Stimulated activated CD4-positive, alpha-beta T cell treated with anti-CD3 and anti-CD28 coated beads, Interleukin-12 subunit alpha, Interleukin-12 subunit beta, amount 100 ng/mL, for 48 hours (primary cell): Measurements from ENCODE around the gene QPCTL.

Source experiments
- DNase-seq, 3 donors: peaks; one replicate each; pipeline ENCODE4 v3.0.0-alpha.2; 2020; ENCODE audit warnings: low read depth in 2 of 3, low spot score in 1 of 3

QPCTL gene

DNA sequence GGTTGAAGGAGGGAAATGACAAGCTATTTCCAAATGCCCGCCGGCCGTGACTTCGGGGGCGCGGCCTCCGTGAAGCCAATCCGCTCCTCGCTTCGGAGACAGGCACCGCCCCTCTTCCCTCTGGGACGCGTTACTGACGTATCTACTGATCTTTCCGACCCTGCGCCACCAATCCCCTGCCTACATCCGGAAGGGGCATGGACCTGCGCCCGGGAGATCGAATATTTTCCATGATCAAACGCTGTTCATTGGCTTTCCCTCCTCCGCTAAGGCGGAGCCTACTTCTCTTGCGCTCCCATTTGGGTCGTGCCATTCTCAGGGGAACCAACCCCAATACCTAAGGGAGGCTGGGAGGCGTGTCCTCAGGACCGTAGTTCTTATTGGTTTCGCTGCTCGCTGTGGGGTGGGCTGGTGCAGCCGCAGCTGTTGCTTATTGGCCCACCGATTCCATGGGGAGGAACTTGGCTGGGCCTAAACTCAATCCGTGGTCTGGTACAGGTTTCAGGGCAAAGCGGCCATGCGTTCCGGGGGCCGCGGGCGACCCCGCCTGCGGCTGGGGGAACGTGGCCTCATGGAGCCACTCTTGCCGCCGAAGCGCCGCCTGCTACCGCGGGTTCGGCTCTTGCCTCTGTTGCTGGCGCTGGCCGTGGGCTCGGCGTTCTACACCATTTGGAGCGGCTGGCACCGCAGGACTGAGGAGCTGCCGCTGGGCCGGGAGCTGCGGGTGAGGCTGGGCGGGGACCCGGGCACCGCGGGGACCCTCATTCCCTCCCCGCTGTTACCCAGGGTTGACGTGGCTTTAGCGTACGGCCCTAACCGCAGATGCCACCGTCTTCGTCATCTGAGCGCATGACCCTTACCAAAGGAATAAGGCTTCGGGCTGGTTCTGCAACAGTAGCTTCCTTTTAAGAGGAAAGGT is at the start of gene QPCTL:
Gene QPCTL (plus strand): TSS at position 480 of the 919 bp plus-strand sequence. CDS start 38 bp downstream, at position 518.
- peak; percentile 93 to 97 (median 97) for DNase-seq

DNA sequence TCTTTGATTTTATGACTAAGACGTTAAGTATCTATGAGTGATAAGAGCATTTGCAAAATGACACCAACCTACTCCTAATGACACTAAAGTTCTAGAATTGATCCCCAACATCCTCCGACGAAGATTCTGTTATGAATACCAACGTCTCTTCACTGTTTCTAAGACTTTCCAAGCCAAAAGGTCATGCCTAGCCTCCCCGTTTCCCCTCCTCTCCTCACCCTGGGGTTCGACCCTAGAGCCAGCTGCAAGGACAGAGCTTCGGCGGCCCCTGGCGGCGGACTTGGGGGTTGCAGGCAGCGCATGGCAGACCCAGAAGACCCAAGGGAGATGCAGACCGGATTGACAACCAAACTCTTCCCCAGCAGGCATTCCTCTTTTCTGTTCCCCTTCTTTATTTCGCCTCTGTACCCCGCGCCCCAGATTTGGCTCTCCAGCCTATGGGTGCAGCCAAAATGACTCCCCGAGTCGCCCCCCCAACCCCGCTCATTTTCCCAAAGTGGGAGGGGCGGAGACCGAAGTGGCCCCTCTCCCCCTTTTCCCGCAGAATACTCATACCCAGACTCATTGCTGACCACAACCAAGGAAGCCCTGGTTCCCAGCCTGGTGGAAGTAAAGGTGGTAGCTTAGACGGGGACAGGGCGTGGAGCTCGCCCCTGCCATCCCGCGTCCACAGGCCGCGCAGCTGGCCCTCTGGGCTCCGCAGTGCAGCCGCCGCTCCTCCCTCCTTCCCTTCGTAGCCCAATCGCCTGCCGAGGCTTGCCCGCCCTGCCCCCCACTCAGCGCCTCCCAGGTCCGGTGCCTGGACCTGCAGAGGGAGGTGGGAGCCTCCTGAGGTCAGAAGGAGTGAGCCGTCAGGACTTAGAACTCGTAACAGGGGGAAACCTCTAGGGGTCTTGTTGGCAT is 49.2 kb upstream of the QPCTL start:
- DNase-seq, result peak; percentile 93 to 98 (median 96)

DNA sequence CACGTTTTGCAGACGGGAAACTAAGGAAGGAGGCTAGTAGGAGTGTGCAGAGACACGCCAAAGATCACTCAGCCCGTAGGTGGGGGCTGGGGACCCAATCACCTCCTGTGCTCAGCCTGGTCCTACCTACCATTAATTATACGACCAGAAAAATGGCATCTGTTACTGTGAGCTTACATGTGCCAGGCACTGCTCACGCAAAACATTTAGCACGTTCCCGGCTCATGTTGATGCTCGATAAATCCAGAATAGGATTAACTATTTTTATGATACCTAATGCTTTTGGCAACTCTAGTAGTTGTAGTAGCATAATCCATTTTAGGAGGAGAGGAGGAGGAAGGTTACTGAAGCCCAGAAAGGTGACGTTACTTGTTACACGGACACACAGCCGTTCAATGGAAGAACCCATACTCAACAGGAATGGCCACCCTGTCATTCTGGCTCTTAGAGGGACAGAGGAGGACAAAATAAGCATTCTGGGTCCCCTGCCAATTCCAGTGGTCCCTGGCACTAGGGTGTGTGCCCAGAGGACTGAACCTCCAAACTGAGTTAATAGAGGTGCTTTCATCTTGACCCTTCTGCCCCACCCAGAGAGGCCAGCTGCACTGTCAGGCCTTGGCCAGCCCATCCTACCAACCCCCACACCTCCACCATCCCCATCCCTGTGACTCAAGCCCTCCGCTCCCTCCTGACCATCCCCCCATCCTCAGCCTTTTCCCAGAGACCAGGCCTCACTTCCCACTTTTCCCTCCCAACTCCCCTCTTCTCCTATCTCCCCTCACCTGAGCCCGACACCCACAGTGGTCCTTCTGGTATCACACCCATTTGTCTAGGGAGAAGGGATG is 48.3 kb upstream of the QPCTL start:
- no peak for DNase-seq

DNA sequence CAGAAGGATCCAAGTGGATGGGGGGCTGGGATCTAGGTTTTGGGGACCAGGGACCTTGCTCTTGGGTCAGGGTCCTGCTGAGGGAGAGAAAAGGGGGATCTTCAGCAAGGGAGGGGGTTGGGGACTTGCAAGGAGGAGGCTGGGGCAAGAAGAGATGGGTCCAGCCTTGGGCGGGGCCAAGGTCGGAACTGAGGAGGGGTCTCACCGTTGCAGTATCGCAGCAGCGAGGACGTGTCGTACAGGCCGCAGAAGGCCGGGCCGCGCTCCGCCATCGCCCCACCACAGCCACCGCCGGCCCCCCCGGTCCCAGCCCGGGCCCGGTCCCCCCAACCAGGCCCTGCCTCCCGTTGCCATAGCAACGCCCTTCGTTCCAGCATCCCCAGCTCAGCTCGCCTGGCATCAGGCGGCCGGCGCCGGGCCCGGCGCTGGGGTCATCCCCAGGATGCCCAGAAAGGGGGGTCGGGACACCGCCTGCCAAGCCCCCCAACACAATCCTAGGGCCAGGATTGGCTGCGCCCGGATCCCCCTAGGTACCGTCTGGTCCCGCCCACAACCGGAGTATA is 47.3 kb upstream of the QPCTL start:
- DNase-seq, result no peak

DNA sequence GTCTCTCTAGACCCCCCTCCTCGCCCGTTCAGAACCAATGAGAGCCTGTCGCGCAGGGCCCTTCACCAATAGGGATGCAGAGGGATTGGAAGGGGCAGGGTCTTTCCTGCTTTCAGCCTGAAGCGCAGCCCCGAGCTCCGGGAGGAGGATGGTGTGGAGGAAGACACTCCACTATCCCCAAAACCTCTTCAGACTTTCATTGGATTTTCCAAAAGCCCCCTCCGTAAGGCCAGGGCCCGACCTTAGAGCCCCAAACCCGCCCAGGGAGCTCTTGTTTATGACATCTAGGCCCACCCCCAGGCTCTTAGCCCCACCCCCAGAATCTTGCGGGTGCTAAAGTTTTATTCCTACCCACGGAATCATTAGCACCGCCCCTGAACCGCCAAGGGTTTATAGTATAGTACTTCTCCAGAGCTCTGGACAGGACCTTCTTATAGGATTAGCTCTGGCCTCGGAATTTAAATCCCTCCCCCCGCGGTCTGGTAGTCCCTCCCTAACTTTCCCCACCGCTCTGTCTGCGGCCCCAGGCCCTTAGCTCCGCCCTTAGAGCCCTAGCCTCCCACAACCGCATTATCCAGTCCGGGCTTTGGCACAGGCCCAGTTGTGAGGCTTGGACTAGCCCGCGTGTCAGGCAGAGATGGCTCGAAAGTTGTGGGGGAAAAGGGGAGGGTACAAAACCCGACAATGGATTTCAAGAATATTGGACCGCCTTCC is 46.7 kb upstream of the QPCTL start:
- peak; percentile 81 to 83 (median 81) for DNase-seq

DNA sequence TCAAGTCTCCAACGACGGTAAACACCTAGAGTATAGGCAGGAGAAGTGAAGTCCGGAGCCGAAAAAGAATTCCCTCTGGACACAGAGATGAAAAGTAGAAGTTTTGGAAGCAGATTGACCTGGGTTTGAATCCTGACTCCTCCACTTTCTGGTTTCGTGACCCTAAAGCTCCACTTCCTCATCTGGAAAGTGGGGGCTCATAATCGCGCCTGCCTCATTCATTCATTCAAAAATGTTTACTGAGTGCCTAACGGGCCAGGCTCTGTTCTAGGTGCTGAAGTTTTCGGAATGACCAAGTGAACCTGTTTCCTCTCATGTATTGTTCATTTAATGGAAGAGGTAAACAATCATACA is 46.1 kb upstream of the QPCTL start:
- DNase-seq, result no peak

DNA sequence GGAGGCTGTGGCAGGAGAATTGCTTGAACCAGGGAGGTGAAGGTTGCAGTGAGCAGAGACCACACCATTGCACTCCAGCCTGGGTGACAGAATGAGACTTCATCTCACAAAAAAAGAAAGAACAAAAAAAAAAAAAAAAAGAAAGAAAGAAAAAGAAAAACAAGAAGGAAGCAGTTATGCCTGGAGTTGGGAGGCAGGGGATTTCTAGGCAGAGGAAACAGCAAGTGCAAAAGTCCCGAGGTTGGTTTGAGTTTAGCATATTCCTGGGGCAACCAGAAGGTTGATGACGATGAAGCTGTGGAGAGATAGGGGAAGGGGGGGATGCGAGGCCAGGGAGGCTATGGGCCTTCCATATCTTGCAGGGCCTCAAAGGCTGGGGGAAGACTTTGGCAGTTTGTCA is 41.7 kb upstream of the QPCTL start:
- no peak for DNase-seq

DNA sequence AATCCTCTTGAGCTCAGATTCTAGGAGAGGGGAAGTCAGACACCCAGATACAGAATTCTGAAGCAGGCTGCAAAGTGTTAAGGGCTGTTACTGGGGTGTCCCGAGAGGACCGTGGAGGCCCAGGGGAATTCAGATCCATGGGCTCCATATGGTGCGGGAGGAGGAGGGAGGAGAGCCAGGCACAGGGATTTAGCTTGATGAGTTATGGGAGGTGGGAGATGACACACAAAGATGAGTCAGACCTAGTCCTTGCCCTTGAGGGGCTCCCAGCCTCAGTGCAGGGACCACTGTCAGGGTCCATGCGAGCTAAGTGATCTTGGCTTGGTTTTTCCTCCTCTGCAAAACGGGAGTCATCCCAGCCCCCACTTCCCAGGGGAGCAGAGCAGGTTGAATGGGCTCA is 38.8 kb upstream of the QPCTL start:
- no peak for DNase-seq

DNA sequence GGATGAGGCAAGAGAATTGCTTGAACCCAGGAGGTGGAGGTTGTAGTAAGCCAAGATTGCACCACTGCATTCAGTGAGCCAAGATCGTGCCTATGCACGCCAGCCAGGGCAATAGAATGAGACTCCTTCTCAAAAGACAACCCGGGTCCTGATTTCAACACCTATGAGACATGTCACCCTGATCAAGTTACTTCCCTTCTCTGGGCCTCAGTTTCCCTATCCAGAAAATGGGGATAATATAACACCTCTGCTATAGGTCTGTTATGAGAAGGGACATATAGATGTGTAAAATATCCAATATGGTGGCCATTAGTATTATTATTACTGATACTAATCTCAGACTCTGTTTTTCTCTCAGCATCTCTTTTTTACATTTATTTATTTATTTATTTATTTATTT is 37.4 kb upstream of the QPCTL start:
- DNase-seq, result no peak

DNA sequence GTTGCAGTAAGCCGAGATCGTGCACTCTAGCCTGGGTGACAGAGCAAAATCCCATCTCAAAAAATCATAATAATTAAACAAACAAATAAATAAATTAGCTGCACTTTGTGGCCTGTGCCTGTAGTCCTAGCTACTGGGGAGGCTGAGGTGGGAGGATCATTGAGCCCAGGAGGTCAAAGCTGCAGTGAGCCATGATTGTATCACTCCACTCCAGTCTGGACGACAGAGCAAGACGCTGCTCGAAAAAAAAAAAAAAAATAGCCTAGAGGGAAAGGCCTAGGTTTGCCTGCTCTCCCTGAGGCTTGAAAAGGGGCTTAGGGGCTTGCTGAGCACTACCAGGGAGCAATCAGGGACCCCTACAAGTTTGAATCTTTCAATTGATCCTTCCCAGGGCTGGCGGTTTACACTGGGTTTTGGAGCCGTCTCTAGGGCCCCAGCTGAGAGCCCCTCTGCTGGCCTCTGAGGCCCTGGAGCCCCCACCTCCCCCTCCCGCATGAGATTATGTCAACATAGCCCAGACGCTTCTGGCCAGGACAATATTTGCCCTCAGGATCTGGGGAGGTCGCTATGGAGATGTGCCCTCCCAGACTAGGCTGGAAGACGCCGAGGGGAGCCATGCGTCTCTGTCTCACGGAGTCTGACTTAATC is 34.8 kb upstream of the QPCTL start:
- no peak for DNase-seq

DNA sequence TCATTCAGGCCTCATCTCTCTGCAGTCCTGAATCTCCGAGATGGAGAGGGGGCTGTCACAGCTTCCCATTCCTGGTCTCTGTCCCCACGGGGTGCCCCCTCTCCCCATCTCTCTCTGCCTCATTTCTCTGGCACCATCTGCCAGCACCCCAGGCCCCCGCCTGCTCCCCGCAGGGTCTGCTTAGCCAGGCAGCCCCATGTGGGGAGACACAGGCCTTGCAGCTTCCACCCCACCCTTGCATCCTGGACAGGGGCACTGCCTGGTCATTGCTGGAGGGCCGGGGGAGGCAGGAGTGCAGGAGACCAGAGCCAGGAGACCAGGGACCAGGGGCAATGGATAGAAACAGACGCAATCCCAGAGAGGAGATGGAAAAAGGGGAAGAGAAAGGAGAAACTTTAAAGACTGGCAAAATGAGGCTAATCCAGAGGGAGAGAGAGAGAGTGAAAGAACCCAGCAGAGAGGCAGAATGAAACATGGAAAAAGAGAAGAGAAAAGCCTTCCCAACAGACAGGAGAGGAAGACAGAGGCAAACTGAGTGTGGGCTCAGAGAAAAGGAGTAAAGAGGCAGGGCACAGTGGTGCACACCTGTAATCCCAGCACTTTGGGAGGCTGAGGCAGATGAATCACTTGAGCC is 33.3 kb upstream of the QPCTL start:
- no peak for DNase-seq

DNA sequence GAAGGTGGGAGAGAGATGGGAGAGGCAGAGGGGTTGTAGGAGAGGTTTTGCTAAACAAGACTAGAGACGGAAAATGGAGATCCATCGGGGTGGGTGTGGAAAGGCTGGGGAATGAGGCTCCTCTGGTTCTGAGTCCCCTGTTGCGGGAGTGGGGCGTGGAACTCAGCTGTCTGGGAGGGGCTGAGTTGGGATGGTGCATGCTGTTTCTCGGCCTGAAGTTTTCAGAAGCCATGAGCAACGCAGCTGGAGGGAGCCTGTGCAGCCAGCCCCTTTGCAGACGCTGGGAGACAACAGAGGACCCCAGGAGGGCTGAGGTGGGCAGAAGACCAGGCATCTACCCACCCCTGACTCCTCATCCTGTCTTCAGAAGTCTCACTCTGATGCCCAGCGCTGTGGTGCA is 31.8 kb upstream of the QPCTL start:
- no peak for DNase-seq

DNA sequence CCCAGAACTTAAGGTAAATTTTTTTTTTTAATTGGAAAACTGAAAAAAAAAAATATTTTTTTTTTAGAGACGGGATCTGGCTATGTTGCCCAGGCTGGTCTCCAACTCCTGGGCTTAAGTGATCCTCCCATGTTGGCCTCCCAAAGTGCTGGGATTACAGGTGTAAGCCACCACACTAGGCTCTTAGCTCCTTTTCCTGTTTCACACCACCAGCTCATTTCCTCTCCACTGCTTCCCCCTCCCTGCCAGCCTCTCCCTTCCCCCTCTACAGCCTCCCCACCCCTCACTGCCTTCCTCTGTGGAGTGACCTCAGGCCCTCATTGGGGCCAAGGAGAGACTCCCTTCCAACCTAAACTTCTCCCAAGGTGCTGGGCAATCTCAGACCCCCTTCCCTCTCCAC is 28.7 kb upstream of the QPCTL start:
- no peak for DNase-seq

DNA sequence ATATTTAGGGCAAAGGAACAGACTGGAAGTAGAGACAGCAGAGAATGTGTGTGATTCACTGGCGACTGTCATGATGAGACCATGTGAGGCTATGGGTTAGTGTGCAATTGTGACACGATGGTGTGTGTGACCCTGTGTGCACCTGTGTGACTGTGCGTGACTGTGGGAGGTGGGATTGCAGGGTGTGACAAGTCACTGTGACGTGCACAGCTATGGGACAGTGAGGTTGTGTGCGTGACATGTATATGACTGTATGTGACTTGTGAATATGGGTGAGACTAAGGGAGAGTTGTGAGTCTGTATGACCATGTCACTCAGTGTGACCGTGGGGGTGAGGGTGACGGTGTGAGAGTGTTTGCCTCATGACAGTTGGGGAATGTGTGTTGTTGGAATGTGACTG is 27.9 kb upstream of the QPCTL start:
- DNase-seq, result no peak

DNA sequence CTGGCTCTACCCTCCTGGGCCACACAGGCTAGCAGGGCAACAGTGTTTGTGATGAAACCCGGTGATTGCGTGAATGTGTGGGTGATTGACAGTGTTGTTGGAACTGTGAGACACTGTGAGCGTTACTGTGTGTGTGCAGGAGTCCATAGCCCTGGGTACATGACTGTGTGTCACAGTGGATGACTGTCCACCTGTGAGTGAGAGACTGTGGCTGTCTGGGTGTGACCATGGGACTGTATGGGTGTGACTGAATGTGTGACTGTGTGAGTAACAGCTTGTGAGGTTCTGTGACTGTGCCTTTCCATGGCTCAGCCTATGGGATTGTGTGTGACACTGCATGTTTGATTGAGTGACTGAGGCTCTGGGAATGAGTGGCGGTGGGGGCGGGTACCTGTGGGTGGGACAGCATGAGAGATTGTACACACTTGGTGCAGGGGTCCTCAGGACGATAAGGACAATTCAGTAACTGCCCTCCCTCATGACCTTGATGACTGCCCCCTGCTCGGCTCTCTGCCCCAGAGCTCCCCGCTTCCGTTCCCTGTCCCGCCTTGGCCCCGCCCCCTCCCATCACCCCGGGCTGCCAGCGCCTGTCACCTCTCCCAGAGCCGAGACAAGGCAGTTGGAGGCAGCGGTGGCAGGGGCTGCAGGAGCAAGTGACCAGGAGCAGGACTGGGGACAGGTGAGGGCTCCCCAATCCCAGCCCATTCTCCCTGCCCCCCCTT is 24.7 kb upstream of the QPCTL start, which contains the start of gene GIPR:
Gene GIPR (plus strand): TSS at position 602 of the 722 bp plus-strand sequence. CDS start 1,300 bp downstream, outside the sequence.
- peak; percentile 64 to 72 (median 68) for DNase-seq

DNA sequence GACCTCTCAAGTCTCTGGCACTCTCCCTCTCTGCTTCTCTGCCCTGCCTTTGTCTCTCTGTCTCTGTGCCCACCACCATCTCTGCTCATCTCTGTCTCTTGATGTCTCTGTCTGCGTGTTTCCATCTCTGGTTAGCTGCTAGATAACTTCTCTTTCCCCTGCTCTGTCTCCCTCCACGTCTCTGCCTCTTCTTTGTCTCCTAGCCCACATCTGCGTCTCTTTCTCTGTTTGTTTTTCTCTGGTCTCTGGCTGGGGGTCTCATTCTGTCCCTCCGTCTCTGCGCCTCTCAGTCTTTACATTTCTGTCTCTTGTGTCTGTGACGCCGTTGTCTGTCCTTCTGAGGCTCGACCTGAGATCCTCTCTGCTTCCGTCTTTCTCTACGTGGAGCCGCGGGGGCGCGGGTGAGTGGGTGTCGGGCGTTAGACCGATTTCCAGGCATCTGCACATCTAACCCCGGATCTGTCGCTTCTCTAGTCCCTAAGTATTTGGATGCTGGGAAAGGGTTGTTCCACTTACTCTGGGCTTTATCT is 24.1 kb upstream of the QPCTL start:
- peak in 1 of 3 donors; percentile 29 for DNase-seq

DNA sequence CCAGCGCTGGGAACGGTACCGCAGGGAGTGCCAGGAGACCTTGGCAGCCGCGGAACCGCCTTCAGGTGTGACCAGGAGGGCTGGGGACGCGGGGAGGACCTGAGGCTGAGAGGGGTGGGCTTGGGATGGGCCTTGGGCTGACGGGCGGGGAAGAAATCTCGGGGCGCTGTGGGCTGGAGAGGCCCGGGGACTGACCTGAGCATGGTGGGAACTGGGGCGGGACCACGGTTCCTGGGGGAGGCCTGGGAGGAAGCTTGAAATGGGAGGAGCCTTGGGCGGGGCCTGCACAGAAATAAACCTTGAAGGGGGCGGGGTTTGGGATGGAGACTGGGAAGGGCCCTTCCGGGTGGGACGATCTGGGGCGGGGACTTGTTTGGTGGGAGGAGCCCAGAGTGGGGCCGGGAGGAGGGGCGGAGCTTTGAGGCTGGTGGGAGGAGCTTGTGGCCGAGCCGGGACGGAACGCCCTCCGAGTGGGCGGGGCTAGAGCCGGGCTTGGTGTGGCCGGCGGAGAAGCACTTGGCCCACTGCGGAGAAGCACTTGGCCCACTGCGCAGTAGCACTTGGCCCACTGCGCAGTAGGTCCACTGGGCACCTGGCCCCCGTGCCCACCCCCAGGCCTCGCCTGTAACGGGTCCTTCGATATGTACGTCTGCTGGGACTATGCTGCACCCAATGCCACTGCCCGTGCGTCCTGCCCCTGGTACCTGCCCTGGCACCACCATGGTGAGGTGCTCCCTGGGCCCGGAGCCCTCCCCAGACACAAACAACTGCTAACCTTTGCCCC is 21.6 kb upstream of the QPCTL start:
- peak; percentile 64 to 84 (median 74) for DNase-seq
